ENCODE data around the gene PTPRM. TPM values are rescaled to one million over a fixed set of nuclear protein-coding genes. Genes with fewer than 3 reads are reported as not detected.

PTPRM gene
- total and polyA plus RNA-seq, 2 of the 4 experiments (the other 2 are of a cell fraction) = 28.3 to 51.2 TPM

DNA sequence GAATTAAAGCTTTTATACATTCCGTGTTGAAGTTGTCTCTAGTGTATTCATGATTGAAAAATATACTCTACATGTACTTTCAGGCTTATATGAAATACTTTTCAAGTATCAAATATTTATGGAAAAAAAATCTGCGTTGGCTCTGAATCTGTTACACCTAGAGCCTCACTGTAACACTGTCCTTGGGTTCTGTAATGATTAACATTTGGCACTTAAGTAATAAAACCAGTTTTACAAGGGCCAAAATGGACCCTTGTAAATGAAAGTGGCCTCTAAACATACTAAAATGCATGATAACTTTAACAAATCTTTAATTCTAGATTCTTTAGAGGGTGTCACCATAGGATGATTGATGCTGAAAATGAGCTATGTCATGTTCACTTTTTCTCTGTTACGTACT, 162.8 kb downstream of the PTPRM start:
- H3K4ac ChIP-seq (ENCODE audit: low read depth, low read length) = no peak overlapping the region
- ChIA-PET POLR2A (ENCODE audit: unreplicated experiment) (no interaction called here), CTCF (interaction anchor here (0.7 to 1.0 kb wide), 2 partner anchors 11 to 163 kb away, joined by 3 read pairs; partner anchors contain the start of gene PTPRM)
- no peak overlapping the region for H3K56ac ChIP-seq (ENCODE audit: extremely low read depth, insufficient read depth, low read length)
- H3K9me1 ChIP-seq (ENCODE audit: insufficient read depth, low read length) = no peaks in the 10 kb centered on the region
- H3K9ac ChIP-seq (ENCODE audit: low read depth, low read length) = no peak overlapping the region
- H4K8ac ChIP-seq (ENCODE audit: low read depth in 2 of 2, low read length in 2 of 2) = no peak overlapping the region
- no CpG with 5 or more reads among the region's 3 CpGs for WGBS, 2 experiments (ENCODE audit: extremely low coverage in 2 of 2, insufficient read length in 1 of 2)
- no peak overlapping the region for H2AK5ac ChIP-seq (ENCODE audit: low read depth, low read length)
- no peak overlapping the region for H3K4me2 ChIP-seq (ENCODE audit: low read depth, low read length)
- H3K14ac ChIP-seq (replicated peaks; ENCODE audit: low read depth, low read length) = no peak overlapping the region
- no peak for ATAC-seq (ENCODE audit: low read depth)
- H3K27ac ChIP-seq (ENCODE audit: insufficient read depth, low read length) = no peak overlapping the region
- H3K23ac ChIP-seq (ENCODE audit: low read depth, low read length) = no peak overlapping the region
- no peak overlapping the region for H3K4me3 ChIP-seq (ENCODE audit: insufficient read depth, low read depth, low read length)
- H3K79me1 ChIP-seq (ENCODE audit: low read depth in 1 of 2, low read length in 2 of 2) = peaks cover 0 to 17% of the 10 kb centered on the region in 2 experiments; a peak in 3 of 4 replicates
- H4K91ac ChIP-seq (ENCODE audit: insufficient read depth, low read depth, low read length) = no peak overlapping the region
- no TSS peak for BruUV-seq (replicated peaks)
- dilution Hi-C loops (cut with HindIII; ENCODE audit: low sequenced_read_pairs, unreplicated experiment) = no loop called here
- H2BK5ac ChIP-seq (ENCODE audit: low read depth, low read length, poor library complexity, severe bottlenecking) = no peak overlapping the region
- no peak overlapping the region for H2BK20ac ChIP-seq (ENCODE audit: low read depth, low read length)
- H4K5ac ChIP-seq (ENCODE audit: low read depth, low read length) = no peak overlapping the region
- intact Hi-C loops (cut with micrococcal nuclease) = no loop called here
- DNase-seq = no peak
- H2BK15ac ChIP-seq (ENCODE audit: low read depth, low read length) = no peak overlapping the region
- no peak overlapping the region for H2BK120ac ChIP-seq (ENCODE audit: low read depth, low read length)
- no peak overlapping the region for H3K18ac ChIP-seq (ENCODE audit: low read depth, low read length)
- no peak for TF ChIP-seq POLR2A (IDR thresholded peaks at IDR 0.05; ENCODE audit: low read depth, low read length)
- no peak for TF ChIP-seq MAZ (IDR thresholded peaks at IDR 0.05; ENCODE audit: borderline replicate concordance, low read depth, low read length)
- no peak for TF ChIP-seq FOS (IDR thresholded peaks at IDR 0.05; ENCODE audit: low read depth, low read length)
- no peak for TF ChIP-seq RAD21 (IDR thresholded peaks at IDR 0.05; ENCODE audit: low read length)
- TF ChIP-seq RCOR1 (IDR thresholded peaks at IDR 0.05; ENCODE audit: insufficient replicate concordance, low read length) = no peak
- no peak for TF ChIP-seq ELK1 (IDR thresholded peaks at IDR 0.05; ENCODE audit: borderline replicate concordance, low read depth, low read length)
- no peak for TF ChIP-seq SMC3 (IDR thresholded peaks at IDR 0.05; ENCODE audit: low read depth, low read length)
- no peak for TF ChIP-seq CEBPB (IDR thresholded peaks at IDR 0.05; ENCODE audit: low read depth, low read length)
- no peak for TF ChIP-seq MXI1 (IDR thresholded peaks at IDR 0.05; ENCODE audit: borderline replicate concordance, low read depth, low read length)
- TF ChIP-seq MAFK (IDR thresholded peaks at IDR 0.05; ENCODE audit: low read depth, low read length) = no peak
- no peak for TF ChIP-seq NFE2L2 (IDR thresholded peaks at IDR 0.05; ENCODE audit: low read depth, low read length)
- no peaks in the 10 kb centered on the region for H4K20me1 ChIP-seq (ENCODE audit: insufficient read depth, low read length)
- peaks cover 1% of the 10 kb centered on the region; the same call in 1 of the 2 replicates for H3K4me1 ChIP-seq (ENCODE audit: control insufficient read depth, insufficient read depth, low read length)
- H2AFZ ChIP-seq (replicated peaks; ENCODE audit: low read length, poor library complexity) = no peak overlapping the region
- in situ Hi-C loops (cut with MboI; ENCODE audit: low sequenced_read_pairs) = no loop called here
- no peaks in the 10 kb centered on the region; the same call in 1 of the 2 replicates for H3K9me3 ChIP-seq (ENCODE audit: control insufficient read depth, insufficient read depth, low read length)
- H3K27me3 ChIP-seq (ENCODE audit: control insufficient read depth, insufficient read depth, low read length) = no peaks in the 10 kb centered on the region
- H2AK9ac ChIP-seq (replicated peaks; ENCODE audit: low read depth, low read length, poor library complexity) = no peak overlapping the region
- no peaks in the 10 kb centered on the region for H3K36me3 ChIP-seq (ENCODE audit: control insufficient read depth, insufficient read depth, low read length)
